ENCODE measurements around the gene TTBK2.

TTBK2 gene

GRCh38 chr15:42848846-42849245, 71.7 kb downstream of the TTBK2 start:
- no peak overlapping the region for H3K4me3 ChIP-seq (ENCODE audit: low read length)
- no peak for DNase-seq (ENCODE audit: low read depth)
- TF ChIP-seq, protein P1, sequence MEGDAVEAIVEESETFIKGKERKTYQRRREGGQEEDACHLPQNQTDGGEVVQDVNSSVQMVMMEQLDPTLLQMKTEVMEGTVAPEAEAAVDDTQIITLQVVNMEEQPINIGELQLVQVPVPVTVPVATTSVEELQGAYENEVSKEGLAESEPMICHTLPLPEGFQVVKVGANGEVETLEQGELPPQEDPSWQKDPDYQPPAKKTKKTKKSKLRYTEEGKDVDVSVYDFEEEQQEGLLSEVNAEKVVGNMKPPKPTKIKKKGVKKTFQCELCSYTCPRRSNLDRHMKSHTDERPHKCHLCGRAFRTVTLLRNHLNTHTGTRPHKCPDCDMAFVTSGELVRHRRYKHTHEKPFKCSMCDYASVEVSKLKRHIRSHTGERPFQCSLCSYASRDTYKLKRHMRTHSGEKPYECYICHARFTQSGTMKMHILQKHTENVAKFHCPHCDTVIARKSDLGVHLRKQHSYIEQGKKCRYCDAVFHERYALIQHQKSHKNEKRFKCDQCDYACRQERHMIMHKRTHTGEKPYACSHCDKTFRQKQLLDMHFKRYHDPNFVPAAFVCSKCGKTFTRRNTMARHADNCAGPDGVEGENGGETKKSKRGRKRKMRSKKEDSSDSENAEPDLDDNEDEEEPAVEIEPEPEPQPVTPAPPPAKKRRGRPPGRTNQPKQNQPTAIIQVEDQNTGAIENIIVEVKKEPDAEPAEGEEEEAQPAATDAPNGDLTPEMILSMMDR (conservative IDR thresholded peaks at IDR 0.05; ENCODE audit: low read length) = no peak

DNA sequence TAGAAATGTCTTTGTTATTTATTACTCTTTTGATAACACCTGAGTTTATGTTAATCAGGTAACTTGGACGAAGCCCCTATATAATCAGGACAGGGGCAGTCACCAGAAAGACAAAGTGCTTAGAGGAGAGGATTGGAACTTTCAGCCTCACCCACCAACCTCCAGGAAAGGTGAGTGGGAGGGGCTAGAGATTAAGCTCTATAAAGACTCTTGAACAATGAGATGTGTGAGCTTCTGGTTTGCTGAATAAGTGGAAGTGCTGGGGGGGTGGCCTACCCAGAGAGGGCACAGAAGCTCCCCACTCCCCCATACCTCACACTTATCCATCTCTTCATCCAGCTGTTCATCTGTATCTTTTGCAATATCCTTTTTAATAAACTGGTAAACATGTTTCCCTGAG, 73.9 kb downstream of the TTBK2 start:
- TF ChIP-seq, protein P1 (conservative IDR thresholded peaks at IDR 0.05; ENCODE audit: low read length) = no peak
- DNase-seq (ENCODE audit: low read depth) = no peak
- H3K4me3 ChIP-seq (ENCODE audit: low read length) = no peak overlapping the region

- TF ChIP-seq, protein P1 (conservative IDR thresholded peaks at IDR 0.05; ENCODE audit: low read length) = no peak
Measured at GRCh38 chr15:42845581-42845980, 75.0 kb downstream of the TTBK2 start.

DNA sequence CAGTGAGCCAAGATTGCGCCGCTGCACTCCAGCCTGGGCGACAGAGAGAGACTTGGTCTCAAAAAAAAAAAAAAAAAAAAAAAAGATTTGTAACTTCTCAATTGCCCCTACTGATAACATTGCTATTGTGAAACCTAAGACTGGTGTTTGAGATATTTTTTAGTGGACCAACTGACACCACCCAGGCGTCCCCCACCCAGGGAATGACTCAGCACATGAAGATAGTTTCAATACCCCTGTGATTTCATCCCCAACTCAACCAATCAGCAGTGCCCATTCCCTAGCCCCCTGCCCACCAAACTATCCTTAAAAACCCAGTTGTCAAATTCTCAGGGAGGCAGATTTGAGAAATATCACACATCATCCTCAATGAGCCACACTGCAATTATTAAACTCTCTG, 76.9 kb downstream of the TTBK2 start:
- DNase-seq (ENCODE audit: low read depth) = no peak
- TF ChIP-seq, protein P1 (conservative IDR thresholded peaks at IDR 0.05; ENCODE audit: low read length) = no peak
- no peak overlapping the region for H3K4me3 ChIP-seq (ENCODE audit: low read length)

More at GRCh38 chr15:42845581-42845980, 75.0 kb downstream of the TTBK2 start:
- DNase-seq (ENCODE audit: low read depth) = no peak
- H3K4me3 ChIP-seq (ENCODE audit: low read length) = no peak overlapping the region

- no peak for DNase-seq (ENCODE audit: low read depth)
- TF ChIP-seq, protein P1 (conservative IDR thresholded peaks at IDR 0.05; ENCODE audit: low read length) = no peak
- H3K4me3 ChIP-seq (ENCODE audit: low read length) = no peak overlapping the region
Measured at GRCh38 chr15:42836251-42836650, 84.3 kb downstream of the TTBK2 start.

- no peak overlapping the region for H3K4me3 ChIP-seq (ENCODE audit: low read length)
- TF ChIP-seq, protein P1 (conservative IDR thresholded peaks at IDR 0.05; ENCODE audit: low read length) = no peak
- DNase-seq (ENCODE audit: low read depth) = peak; percentile 78
Measured at GRCh38 chr15:42832576-42832975, 88.0 kb downstream of the TTBK2 start.

DNA sequence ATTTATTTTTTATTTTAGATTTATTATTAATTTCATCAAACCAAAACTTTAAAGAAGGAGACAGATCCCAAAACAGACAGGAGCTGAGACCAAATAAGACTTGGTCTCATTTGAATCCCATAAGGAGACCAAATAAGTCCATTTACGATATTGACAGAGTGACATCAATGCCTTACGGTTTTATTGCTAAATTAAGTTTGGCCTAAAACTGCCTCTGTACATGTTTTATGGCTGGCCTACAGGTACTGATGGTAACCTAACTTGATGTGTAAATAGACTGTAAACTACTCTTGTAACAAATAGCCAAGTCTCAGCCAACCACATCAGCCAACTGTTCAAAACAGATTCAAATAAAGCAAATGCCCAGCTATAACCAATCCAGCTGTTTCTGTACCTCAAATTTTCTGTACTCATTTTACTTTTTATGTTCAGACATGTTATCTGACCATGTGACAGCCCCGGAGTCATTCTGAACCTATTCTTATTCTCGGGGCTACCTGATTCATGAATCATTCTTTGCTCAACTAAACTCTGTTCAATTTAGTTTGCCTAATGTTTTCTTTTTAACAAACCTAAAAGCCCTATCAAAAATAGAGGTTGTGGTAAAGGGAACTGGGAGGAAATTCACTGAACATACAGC, 94.2 kb downstream of the TTBK2 start:
- no peak overlapping the region for H3K4me3 ChIP-seq (ENCODE audit: low read length)
- no peak for DNase-seq (ENCODE audit: low read depth)
- TF ChIP-seq, protein P1 (conservative IDR thresholded peaks at IDR 0.05; ENCODE audit: low read length) = no peak

Data from AG10803 (cell line).